AG20443 (cell line): ENCODE measurements around the gene CIAO2A.
"Not testable (repeated sequence)": the region's sequence is repeated elsewhere in the genome, so short reads cannot be mapped to it uniquely, and the experiment has no call there.

Experiments
- DNase-seq: peaks from one replicate; pipeline ENCODE4 v3.0.0; 2012; ENCODE audit warnings: low spot score, mixed read lengths

The CIAO2A gene

GRCh38 chr15:64111679-64112050 is 18.0 kb upstream of the CIAO2A start:
- no peak for DNase-seq

DNA sequence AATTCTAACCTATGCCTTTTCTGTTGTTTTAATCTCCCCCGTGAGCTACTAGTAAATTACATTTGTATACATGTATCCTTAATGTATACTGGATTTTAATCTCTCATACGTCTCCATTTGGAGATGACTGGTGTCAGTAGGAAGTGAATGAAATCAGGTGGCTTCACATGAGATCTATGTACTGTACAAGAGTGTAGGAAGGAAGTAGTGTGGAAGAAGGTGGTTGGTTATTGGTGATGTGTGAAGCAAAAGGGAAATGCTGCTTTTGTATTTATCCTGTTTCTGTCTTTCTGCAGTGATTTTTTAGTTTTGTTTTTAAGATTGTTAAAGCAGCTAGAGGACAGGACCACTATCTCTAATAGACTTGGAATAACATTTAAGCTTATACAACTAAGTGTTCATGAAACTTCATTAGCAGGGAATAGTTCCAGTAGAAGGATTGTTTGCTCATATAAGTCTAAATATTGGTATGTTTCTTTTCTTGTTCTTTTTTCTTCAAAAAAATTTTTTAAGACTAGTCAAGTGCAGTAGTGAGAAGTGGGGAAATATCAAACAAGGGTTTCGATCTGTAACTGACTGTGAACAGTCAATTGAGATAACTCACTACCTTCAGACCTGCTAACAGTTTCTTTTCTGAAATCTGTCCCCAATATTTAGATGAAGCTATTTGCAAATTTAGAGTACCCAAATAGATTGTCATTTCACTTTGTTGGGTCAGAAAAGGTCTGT is 17.5 kb upstream of the CIAO2A start:
- no peak for DNase-seq

DNA sequence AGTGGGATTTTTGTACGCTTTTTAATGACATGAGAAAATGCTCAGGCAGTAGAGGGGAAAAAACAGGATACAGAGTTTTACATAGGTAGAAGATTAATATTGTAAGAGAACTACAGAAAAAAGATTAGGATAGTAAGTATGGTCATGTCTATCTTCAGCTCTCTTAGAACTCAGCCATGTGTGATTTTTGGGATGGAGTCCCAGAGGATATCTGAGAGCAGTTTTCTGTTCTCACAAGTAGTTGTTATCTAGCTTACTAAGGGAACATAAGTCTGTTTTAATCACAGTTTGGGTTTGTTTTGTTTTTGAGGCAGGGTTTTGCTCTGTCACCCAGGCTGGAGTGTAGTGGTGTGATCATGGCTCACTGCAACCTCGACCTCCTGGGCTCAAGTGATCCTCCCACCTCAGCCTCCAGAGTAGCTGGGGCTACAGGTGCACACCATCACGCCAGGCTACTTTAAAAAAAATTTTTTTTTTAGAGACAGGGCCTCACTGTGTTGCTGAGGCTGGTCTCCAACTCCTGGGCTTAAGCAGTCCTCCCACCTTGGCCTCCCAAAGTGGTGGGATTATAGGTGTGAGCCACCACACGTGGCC is 16.6 kb upstream of the CIAO2A start:
- DNase-seq = not testable (repeated sequence)

GRCh38 chr15:64107337-64107736 is 13.7 kb upstream of the CIAO2A start:
- DNase-seq = no peak

DNA sequence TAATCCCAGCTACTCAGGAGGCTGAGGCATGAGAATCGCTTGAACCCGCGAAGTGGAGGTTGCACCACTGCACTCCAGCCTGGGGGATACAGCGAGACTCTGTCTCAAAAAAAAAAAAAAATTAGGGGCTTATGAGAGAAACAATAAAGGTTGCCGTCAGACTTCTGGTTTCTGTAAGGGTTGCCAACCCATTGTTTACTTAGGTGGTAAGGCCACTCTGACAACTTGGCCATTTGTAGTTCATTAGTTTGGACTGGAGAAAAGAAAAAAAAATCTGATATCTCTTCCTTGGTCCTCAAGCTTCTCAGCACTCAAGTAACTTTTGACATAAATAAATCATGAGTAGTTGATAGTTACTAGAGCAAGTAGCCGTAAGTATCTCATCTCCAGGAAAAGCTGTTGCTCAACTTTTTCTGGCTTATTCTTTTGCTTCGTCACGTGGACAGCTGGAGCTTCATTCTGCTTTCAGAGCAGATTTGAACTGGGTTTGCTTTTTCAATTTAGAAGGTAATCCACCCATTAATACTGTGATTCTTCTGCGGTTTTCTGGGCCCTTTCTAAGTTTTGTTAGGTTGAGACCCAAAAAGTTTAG is 11.6 kb upstream of the CIAO2A start:
- DNase-seq = peak; percentile 65

- no peak for DNase-seq
These were observed 8.9 kb upstream of the CIAO2A start for GRCh38 chr15:64102497-64102896.

GRCh38 chr15:64100958-64101357 is 7.3 kb upstream of the CIAO2A start:
- no peak for DNase-seq

GRCh38 chr15:64099379-64099778 is 5.7 kb upstream of the CIAO2A start:
- DNase-seq = no peak

GRCh38 chr15:64096668-64097384 is 3.2 kb upstream of the CIAO2A start:
- DNase-seq = peak; percentile 12

- peak; percentile 96 for DNase-seq
These were observed 2.4 kb upstream of the CIAO2A start, which contains the start of gene SNX1 for GRCh38 chr15:64095795-64096667. TSS of gene SNX1 (plus strand) at chr15:64095982. CDS start at chr15:64096014, 32 bp downstream.

DNA sequence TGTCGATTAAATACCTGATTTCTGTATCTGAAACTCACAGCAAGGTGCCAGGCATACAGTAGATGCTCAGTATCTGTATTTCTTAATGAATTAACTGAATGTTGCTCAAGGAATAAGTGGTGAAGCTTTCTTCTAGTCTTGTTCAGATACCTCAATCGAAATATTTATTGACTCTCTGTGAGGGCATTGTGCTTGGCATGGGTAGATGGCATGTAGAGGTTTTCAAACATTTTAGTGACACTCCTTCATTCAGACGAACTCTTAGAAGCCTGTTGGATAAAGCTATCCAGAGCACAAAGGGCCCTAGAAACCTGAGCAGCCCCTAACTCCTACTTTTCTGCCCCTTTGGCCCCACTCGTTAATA is 1.8 kb upstream of the CIAO2A start:
- no peak for DNase-seq

DNA sequence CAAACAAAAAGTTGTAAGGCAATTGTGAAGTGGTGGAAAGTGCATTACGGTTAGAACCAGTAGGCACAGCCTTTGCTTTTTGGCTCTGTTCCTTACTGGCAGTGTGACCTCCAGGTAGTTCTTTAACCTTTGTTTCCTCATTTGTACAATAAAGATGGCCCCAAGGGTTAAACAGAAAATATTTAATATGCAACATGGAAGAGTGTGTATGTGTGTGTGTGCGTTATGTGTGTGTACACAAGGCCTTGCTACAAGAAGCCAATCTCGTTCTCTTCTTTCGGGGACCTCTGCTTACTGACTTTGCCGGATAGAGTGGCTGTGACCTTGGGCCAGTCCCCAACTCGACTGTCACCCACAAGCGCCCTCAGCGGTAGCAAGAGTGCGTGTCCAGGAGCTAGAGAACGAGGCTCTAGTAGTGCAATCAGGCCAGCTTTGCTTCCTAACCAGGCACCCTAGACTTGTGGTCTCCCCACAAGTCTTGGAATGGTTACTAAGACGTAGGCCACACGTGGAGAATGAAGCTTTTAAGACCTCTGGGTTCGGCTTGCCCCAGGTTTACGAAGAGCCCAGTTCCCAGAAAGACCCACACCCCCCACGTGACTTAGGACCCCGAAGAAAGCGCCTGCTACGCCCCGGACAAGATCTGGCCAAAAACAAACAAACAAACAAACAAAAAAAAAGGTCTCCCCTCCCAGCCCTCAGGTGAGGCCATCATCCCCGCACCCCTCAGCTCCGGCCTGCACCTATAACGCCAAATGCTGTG is 593 bp downstream of the CIAO2A start:
- peak; percentile 54 for DNase-seq

DNA sequence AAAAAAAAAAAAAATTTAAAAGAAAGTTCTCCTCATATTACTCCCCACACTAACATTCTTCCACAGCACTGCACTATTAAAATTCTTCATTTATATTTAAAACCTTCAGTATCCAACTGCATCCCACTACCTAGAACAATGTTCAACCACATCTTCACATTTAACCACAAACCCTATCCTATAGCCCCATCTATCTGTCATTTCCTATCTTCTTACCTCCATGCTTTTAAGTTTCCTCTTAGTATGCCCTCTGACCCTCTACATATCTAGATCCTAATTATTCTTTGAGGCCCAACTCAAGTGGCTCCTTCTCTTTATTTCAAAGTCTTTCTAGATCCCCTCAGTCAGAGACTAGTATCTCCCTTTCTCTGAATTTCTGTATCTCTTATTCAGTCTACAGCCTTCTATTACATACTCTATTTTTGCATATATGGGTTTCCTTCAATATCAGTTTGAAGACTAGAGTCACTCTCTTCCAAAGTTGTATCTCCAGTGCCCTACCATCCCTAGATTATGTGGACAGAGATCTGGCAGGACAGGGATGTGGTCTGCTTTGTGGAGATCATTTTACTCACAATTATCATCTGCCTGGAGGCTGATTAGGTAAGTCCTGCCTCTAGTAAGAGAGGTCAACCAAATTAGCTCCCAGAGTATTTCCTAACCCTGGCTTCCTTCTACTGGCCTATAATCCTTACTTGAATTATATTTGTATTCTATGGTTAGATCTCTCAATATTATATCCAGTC is 1.4 kb downstream of the CIAO2A start:
- no peak for DNase-seq

GRCh38 chr15:64090527-64090926 is 3.1 kb downstream of the CIAO2A start:
- no peak for DNase-seq

DNA sequence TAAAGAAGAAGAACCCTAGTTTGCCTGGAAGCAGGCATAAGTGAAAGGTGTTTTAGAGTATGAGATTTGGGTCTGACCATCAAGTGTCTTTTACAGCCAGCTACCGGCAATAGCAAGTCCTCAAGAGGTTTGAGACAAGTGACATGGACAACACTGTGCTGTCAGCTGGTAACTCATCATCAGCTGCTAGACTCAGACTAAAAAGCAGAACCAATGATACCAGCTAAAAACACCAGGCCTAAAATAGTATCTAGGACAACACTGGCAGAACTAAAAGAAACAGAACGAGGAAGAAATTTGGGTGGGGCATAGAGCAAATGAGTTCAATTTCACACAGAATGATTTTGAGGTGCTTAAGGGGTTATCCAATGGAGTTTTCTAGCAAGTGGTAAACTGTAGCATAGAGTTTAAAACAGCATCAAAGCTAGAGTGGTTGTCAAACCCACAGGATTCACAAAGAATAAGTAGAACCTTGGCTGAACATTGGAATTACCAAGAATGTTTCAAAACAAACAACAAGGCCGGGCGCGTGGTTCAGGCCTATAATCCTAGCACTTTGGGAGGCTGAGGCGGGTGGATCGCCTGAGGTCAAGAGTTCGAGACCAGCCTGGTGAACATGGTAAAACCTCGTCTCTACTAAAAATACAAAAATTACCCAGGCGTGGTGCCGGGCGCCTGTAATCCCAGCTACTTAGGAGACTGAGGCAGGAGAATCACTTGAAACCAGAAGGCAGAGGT is 3.9 kb downstream of the CIAO2A start:
- no peak for DNase-seq

DNA sequence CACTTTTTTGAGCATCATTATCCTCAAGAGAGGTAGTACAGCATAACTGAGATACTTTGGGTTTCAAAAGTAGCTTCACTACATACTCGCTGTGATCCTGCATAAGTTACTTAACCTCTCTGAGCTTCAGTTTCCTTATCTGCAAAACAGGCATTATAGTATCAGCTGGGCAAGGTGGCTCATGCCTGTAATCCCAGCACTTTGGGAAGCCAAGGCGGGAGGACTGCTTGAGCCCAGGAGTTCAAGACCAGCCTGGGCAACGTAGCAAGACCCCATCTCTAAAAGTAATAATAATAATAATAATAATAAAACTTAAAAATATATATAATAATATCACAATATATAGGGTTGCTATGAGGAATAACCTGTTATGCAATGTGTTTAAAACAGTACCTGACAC is 10.9 kb downstream of the CIAO2A start:
- no peak for DNase-seq

GRCh38 chr15:64073496-64073895 is 20.1 kb downstream of the CIAO2A start:
- not testable (repeated sequence) for DNase-seq

GRCh38 chr15:64072812-64073211 is 20.8 kb downstream of the CIAO2A start:
- DNase-seq = no peak

- DNase-seq = no peak
These were observed 21.5 kb downstream of the CIAO2A start for GRCh38 chr15:64071931-64072765.
